Epidermal melanocyte (primary cell): Measurements from ENCODE around the gene GLYR1.

Experiments
- DNase-seq: peaks from one replicate; pipeline ENCODE4 v3.0.0; 2011; ENCODE audit warnings: low spot score; ENCODE audit not compliant: insufficient read length

The GLYR1 gene

DNA sequence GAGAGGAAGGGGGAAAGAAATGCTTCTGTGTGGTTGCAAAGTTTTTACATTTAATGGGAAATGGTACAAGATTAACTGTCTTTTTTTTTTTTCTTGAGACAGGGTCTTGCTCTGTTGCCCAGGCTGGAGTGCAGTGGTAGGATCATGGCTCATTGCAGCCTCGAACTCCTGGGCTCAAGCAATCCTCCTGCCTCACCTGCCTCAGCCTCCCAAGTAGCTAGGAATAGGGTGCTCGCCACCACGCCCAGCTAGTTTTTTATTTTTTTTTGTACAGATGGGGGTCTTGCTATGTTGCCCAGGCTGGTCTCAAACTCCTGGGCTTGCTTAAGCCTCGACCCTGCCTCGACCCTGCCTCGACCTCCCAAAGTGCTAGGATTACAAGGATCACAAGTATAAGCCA, 40.8 kb downstream of the GLYR1 start:
- DNase-seq: no peak

GRCh38 chr16:4805231-4805630, 41.9 kb downstream of the GLYR1 start:
- DNase-seq: no peak

- no peak for DNase-seq
These were observed 43.0 kb downstream of the GLYR1 start for GRCh38 chr16:4803898-4804762.

DNA sequence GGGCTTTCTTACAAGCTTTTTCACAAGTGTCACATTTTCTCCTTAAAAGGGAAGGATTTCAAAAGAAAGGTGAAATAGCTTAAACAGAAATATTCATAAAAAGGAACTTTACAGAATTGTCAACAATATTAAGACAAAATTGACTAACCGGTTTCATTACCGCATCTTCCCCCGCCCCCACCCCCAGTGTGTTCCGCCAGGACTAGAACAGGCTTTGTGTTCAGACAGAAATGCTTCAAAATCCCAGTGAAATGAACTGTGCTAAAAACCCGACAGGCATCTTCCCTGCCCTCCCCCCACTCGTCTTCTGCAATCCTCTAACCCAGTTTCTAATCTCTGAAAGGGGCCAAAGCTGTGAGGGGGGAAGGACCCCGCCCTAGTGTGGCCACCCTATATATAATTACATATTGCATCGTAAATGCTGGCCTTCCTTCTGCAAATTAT, 43.7 kb downstream of the GLYR1 start:
- no peak for DNase-seq

DNA sequence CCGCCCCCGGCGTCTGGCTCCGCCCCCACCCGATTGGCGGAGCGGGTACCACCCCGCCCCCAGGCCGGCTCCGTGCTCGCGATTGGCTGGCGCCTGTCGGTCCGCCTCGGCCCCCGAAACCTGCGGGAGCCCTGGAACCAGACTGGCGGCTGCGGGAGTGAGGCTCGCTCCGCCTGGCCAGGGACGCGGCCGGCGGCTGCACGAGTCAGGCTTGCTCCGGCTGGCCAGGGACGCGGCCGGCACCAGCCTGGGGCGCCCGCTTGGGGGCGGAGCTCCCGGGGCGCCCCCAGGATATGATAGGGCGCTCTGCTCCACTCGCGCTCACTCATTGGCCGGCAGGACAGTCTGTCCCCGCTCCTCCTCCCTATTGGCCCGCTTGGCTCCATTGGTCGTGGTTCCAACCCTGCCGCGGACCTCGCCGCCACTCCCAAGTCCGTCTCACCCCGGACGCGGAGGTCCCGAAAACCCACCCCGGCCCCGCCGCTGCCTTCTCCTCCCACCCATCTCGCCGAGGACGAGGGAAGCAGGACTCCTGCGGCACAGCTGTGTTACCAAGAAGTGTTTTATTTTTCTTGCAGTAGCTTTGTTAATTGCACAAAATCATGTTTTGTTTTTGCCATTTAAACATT, 44.3 kb downstream of the GLYR1 start:
- DNase-seq: peak; percentile 94

DNA sequence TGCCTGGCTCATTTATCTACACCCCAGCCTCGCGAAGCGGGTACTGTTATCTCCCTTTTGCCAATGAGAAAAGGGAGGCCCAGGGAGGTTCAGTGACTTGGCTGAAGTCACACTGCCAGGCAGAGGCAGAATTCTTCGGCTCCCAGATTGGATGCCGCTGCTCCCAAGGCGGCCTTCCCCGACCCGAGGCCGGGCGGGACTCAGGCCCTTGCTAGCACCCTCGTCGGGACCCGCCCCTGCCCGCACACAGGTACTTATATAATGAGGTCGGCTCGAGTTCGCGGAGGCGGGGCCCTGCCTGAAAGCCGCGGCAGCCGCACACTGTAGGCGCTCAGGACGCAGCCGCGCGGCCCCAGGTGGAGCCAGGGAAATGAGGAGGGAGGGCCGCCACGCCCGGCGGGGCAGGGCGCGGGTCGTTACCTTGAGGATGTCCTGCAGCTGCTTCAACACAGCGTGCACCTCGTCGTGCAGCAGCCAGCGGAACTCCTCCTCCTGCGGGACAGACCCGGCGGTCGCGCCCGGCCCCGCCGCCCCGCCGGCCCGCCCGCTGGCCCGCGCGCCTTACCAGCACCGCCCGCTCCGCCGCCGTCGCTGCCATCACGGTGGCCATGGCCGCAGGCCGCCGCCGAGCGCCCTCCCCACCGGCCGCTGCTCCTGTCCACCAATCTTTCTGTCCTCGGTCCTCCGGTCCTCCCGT, 45.0 kb downstream of the GLYR1 start, which contains the start of gene ROGDI:
ROGDI (minus strand) TSS at position 672 of the 697 bp plus-strand sequence; CDS start at position 610, 62 bp downstream.
- DNase-seq: no peak

DNA sequence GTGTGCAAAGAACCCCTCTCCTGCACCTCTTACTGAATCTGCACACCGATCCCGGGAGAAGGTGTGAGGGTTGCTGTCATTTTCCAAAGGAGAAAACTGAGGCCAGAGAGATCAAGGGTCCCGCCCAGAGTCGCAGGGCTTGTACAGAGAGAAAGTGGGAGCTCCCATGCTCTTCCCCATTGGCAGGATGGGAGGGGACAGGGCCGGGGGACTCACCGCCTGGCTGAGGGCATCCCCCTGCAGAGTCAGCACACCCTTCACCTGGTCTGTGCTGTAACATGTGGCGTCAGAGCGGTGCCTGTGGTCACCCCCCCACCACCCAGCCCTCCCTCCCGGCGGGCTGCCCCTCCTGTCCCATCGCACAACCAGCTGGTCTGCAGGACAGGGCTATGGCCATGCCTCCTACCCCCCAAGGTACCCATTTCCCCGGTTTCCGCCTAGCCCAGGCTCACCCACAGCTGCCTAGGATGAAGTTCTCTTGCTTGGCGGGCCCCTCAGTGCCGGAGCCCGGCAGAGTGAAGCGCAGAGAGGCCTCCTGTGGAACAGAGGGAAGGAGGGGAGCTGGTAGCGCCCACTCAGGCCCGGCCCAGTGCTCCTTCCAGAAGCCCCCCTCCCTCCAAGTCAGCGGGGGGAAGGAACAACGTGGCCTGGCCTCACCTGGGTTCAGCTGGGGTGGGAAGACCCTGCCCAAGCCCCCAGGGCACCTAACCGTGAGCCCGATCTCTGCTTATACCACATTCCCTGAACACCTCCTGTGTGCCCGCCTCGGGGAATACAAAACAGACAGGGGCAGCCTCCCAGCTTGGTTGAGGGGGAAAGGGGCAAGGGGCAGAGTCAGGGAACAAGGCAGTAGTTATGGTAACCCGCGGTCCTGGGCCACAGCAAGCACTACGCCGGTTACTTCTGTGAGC, 45.8 kb downstream of the GLYR1 start:
- DNase-seq: no peak

GRCh38 chr16:4800290-4801041, 46.6 kb downstream of the GLYR1 start:
- DNase-seq: no peak

DNA sequence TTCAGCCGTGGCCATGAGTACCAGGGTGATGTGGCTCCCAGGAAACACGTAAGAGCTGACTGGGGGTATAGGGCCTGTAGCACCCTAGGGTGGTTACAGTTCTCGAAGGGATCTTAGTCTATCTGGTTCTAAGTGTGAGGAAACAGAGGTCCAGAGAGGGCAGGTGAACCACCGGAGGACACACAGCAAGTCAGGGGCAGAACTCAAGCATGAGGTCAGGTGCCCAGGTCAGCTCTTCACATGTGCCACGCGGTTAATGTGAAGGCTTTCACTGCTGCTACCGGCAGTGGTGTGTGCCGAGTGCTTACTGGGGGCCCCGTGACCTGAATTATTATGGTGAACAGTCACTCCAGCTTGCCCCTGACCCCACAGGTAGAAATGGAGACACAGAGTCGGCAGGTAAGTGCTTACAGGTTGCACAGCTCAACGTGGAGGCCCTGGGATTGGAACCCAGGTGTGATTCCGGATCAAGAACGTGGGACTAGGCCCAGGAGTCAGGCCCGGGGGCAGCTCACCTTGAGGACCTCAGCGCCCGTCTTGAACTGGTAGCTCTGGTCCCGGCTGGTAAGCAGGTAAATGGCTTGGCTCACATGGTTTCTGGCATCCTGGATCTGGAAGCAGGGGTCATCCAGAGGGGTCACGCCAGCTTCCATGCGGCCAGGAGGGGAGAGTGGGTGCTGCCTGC, 47.8 kb downstream of the GLYR1 start:
- DNase-seq: no peak

DNA sequence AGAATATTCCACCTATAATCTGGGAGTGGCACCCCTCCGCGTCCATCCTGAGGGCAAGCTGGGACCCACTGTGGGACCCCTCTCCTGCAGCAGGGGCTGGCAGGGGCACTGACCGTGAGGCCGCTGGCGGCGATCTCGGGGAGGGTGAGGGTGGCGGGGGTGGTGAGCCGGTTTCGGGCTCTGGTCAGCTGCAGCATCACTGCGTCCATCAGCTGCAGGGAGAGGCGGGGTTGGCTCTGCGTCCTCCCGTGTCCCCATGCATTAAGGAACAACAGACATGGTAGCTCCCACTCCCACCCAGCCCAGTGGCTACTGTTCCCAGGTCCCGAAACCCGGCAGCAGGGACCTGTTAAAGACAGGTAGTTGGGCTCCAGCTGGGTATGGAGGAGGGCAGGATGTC, 48.6 kb downstream of the GLYR1 start:
- DNase-seq: no peak

DNA sequence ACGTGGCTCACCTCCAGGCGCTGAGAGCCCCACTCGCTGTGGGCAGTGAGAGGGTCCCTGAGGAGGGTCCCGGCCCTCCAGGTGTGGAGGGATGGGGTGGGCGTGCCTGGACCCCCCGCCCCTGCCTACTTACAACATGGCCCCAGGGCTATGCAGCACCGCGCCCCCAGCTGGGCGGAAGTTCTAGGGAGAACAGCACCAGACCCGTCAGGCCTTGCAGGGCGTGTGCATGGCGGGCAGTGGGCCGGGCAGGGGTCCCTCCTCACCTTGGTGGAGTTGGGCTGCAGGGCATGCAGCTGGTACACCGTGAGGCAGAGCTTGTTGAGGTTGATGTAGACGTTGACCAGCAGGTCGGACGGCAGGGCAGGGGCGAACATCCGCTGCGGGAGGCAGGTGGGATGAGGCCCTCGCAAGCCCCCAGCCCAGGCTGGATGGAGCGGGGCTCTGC, 49.3 kb downstream of the GLYR1 start:
- DNase-seq: no peak

GRCh38 chr16:4796982-4797804, 49.9 kb downstream of the GLYR1 start:
- no peak for DNase-seq

GRCh38 chr16:4795828-4796572, 51.1 kb downstream of the GLYR1 start:
- no peak for DNase-seq

DNA sequence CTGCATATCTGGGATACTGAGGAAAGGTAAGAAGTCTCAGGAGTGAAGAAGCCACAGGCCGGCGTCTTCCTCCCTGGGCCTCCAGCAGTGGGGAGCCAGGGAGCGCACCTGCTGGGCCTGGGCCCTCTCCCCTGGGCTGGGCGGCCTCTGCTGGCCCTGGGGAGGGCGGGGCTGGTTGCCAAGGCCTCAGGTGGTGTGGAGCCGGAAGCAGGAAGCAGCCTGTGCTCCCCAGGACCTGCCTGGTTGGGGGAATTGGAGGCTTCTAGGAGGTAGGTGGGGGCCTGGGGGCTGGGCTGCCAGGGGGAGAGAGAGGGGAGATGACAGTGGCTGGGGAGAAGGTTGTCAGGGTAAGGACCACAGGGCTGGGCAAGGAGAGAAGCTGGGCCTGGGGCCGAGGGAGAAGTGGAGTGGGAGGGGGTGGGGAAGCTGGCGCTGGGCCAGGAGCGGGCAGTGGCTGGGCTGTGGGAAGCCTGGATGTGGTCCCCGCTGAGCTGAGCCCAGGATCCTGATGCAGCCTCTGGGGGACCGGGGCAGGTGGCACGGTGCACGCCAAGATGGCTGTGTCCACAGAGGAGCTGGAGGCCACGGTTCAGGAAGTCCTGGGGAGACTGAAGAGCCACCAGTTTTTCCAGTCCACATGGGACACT, 51.8 kb downstream of the GLYR1 start, which contains the start of gene SMIM22:
SMIM22 (plus strand) TSS at position 189 of the 647 bp plus-strand sequence; CDS start at position 555, 366 bp downstream.
- no peak for DNase-seq

DNA sequence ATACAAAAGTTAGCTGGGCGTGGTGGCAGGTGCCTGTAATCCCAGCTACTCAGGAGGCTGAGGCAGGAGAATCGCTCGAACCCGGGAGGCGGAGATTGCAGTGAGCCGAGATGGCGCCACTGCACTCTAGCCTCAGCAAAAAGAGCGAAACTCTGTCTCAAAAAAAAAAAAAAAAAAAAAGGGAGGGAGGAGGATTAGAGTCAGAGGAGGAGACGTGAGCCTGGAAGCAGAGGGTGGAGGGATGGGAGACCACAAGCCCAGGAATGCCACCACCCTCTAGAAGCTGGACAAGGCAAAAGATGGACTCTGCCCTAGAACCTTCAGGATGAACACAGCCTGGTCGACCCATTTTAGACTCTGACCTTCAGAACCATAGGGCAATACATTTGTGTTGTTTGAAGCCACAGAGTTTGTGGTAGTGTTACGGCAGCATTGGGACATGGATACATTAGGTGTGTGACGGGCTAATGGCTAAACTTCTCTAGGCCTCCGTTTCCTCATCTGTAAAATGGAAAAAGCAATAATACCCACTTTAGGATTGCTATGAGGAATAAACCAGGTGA, 54.1 kb downstream of the GLYR1 start:
- no peak for DNase-seq

DNA sequence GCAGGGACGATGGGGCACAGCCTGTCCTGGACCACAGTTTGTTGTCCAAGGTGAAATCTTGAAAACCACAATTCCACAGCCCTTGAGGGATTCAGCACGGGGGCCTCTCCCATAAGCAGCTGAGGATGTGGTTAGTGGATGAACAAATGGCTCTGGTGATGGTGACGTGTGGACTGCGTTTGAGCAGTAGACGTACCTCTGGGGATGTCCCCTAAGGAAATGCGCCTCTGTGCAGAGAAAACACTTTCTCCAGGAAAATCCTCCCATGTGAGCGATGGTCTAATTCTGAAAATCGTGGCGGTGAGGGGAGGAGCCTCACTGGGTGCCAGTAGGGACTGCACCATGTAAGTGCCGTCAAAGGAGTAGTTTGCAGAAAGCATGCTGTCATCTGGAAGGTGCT, 56.2 kb downstream of the GLYR1 start:
- DNase-seq: no peak

GRCh38 chr16:4790261-4790660, 56.8 kb downstream of the GLYR1 start:
- DNase-seq: no peak
